ENCODE measurements around the gene MTAP.

DNA sequence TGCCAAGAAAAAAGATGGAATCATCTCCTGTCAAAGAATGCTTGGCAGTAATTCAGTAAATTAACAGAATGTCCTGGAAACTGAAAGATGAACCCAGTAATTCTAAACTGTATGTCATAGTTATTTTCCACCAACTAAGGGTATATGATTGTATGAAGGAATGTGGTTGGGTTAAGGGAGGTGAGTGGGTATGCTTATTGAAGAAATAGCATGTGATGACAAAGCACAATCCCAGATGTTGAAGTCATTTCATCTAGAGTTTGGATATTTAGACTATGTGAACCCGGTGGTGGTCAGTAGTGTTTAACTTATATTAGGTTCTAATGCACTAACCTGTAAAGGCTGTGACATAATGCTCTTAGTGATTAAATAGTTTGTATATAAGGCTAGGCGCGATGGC is 104.4 kb downstream of the MTAP start:
- TF ChIP-seq, protein P1, sequence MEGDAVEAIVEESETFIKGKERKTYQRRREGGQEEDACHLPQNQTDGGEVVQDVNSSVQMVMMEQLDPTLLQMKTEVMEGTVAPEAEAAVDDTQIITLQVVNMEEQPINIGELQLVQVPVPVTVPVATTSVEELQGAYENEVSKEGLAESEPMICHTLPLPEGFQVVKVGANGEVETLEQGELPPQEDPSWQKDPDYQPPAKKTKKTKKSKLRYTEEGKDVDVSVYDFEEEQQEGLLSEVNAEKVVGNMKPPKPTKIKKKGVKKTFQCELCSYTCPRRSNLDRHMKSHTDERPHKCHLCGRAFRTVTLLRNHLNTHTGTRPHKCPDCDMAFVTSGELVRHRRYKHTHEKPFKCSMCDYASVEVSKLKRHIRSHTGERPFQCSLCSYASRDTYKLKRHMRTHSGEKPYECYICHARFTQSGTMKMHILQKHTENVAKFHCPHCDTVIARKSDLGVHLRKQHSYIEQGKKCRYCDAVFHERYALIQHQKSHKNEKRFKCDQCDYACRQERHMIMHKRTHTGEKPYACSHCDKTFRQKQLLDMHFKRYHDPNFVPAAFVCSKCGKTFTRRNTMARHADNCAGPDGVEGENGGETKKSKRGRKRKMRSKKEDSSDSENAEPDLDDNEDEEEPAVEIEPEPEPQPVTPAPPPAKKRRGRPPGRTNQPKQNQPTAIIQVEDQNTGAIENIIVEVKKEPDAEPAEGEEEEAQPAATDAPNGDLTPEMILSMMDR (IDR thresholded peaks at IDR 0.05 in 8 of 11, conservative IDR thresholded peaks at IDR 0.05 in 3 of 11) = no peak
- no peak for TF ChIP-seq POLR2A (IDR thresholded peaks at IDR 0.05)
